ENCODE data around the gene PYGO2. TPM values are rescaled to one million over a fixed set of nuclear protein-coding genes. Genes with fewer than 3 reads are reported as not detected.

The PYGO2 gene, protein sequence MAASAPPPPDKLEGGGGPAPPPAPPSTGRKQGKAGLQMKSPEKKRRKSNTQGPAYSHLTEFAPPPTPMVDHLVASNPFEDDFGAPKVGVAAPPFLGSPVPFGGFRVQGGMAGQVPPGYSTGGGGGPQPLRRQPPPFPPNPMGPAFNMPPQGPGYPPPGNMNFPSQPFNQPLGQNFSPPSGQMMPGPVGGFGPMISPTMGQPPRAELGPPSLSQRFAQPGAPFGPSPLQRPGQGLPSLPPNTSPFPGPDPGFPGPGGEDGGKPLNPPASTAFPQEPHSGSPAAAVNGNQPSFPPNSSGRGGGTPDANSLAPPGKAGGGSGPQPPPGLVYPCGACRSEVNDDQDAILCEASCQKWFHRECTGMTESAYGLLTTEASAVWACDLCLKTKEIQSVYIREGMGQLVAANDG
- 10 to 100 TPM; 50.0 to 50.2 TPM for total RNA-seq

DNA sequence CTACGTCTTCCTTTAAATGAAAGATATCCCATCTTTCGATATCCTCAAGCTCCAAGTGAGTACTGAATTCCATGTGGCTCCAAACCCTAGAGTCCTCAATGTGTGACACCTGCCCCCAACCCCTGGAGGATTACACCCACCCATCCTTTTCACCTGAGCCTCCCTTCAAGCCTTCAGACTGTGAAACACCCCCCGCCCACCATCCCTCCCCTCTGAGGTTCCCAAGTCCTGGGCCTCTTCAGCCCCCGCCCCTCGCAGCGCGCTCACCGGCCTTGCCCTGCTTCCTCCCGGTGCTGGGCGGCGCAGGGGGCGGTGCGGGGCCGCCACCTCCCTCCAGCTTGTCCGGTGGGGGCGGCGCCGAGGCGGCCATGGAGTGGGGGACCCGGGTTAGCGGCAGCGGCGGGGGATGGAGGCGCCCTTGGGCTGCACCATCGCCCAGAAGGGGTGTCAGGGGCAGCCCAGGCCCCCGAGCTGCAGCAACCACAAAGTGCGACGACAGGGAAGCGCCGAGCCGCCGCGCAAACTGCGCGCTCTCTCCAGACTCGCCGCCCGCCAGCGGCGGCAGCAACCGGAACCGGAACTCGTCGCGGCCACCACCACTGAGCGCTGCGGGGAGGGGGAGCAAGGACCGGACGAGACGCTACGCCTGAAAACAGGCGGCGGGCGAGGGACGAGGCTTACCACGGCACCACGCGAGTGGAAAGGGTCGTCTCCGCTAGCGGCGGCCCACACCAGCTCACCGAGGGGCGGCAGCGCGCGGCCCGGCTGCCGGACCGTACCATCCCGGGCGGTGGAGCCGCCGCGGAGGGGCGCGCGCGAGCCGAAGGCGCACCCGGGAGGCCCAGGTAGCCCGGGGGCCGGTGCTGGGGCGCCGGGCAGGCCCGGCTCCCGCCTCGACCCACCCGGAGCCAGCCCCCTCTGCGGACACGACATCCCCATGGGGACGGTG is at the start of gene PYGO2:
PYGO2 (minus strand) TSS at position 576 of the 949 bp plus-strand sequence; CDS start at position 370, 206 bp downstream.
- Mint-ChIP-seq H3K27me3 (no peaks in the 10 kb centered on the region), H3K4me1 (peaks cover 55% of the 10 kb centered on the region), H3K9me3 (no peaks in the 10 kb centered on the region), H3K4me3 (peak within 1 kb of the TSS; percentile 99), H3K27ac (peak within 1 kb of the TSS; percentile 93), H3K36me3 (ENCODE audit: low read depth) (peaks cover 36% of the 10 kb centered on the region)
- peak; percentile 83 for DNase-seq
- ChIA-PET POLR2A (interaction anchor here (0.6 to 1.1 kb wide), 2 partner anchors 13 to 51 kb away, joined by 3 read pairs; partner anchors contain the start of gene CKS1B), CTCF (interaction anchor here (0.6 to 3.3 kb wide), 16 partner anchors 9 to 402 kb away, joined by 3 to 23 read pairs (median 5); partner anchors contain the start of genes CKS1B, PMVK and SHC1)

DNA sequence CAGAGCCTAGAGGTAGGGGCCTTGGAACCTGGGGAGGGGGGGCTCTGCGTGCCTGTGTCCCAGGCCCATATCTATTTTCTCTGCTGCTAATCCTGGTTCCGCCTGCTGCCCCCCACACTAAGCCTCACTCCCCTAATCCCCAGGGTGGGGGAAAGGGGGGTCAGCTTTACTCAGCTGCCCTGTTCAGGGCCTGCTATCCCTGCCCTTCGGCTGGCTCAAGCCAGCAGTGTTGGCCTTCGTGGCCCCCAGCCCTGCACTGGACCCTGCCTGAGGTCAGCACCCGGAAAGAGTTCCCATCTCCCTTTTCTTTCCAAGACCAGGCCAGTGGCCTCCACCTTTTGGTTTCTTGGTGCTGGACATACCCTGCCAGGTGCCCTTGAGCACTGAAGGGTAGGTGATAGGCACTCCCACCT is 49.4 kb upstream of the PYGO2 start:
- ChIA-PET CTCF (interaction anchor here (1.1 to 17.4 kb wide), 6 partner anchors 12 to 74 kb away, joined by 3 to 222 read pairs (median 14); partner anchors contain the start of genes DCST1, DCST2, LENEP and ZBTB7B), POLR2A (no interaction called here)
- DNase-seq, result no peak
- H3K9me3 Mint-ChIP-seq, result no peaks in the 10 kb centered on the region
- peaks cover 74% of the 10 kb centered on the region for H3K4me1 Mint-ChIP-seq
- peaks cover 59% of the 10 kb centered on the region for H3K36me3 Mint-ChIP-seq (ENCODE audit: low read depth)
- H3K27ac Mint-ChIP-seq, result peak overlapping the region; percentile 92
- no peaks in the 10 kb centered on the region for H3K27me3 Mint-ChIP-seq
- peak overlapping the region; percentile 99 for H3K4me3 Mint-ChIP-seq

DNA sequence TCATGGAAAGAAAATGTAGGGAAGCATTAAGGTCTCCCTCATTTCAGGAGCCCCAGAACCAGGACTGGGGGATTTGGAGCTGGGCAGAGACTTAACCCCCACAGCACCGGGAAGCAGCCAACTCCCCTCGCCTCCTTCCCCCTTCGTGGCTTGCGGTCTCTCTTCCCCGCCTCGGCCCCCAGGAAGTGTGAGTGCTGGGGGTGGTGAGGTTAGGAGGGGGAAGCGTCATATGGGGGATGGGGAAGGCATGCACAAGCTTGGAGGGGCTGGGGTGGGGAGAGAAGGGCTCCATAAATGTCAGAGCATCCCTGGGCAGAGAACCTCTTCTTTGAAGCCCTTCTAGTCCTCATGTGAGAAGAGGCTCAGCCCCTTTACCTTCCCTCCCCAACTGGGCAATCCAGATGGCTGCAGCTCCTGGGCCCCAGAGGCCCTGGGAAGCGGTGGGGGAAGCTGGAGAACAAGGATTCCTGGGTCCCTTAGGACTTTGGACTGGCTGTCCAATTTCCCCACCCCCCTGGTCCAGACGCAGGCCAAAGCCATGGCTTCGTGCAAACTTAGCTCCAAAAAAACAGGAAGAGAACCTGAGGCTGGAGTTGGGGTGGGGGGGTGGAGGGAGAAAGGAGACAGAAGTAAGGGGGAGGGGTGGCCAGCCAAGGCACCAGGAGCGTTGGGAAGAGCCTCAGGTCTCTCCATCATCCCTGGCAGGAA is 48.8 kb upstream of the PYGO2 start:
- CTCF ChIA-PET, result interaction anchor here (0.6 to 17.4 kb wide), 8 partner anchors 12 to 75 kb away, joined by 3 to 222 read pairs (median 10); partner anchors contain the start of genes DCST1, DCST2, LENEP and ZBTB7B
- Mint-ChIP-seq H3K27ac (peak overlapping the region; percentile 92), H3K4me1 (peaks cover 74% of the 10 kb centered on the region), H3K27me3 (no peaks in the 10 kb centered on the region), H3K36me3 (ENCODE audit: low read depth) (peaks cover 53% of the 10 kb centered on the region), H3K9me3 (no peaks in the 10 kb centered on the region), H3K4me3 (peak overlapping the region; percentile 99)
- POLR2A ChIA-PET, result no interaction called here
- peak; percentile 44 for DNase-seq

DNA sequence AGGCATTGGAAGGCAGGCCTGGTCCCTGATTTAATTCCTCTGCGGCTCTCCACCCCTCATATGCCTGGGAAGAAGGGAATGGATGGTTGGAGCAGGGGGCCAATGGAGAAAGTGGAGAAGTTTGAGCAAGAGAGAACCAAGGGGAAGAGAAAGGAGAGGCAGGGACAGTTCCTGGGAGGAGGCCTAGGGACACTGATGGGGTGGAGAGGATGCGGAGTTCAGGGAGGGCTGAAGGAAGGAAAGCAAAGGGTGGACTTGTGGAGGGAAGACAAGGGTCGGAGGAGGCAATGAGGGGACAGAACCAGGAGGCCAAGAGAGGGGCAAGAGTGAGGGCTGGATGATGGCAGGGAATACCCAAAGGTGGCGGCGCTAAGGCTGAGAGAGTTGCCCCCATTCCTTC is 48.2 kb upstream of the PYGO2 start:
- Mint-ChIP-seq H3K4me1 (peaks cover 72% of the 10 kb centered on the region), H3K27me3 (no peaks in the 10 kb centered on the region), H3K9me3 (no peaks in the 10 kb centered on the region), H3K27ac (peak overlapping the region; percentile 92), H3K4me3 (peak overlapping the region; percentile 99), H3K36me3 (ENCODE audit: low read depth) (peaks cover 53% of the 10 kb centered on the region)
- POLR2A ChIA-PET, result no interaction called here
- DNase-seq, result no peak
- CTCF ChIA-PET, result interaction anchor here (2.8 to 17.4 kb wide), 4 partner anchors 8 to 75 kb away, joined by 9 to 222 read pairs (median 115); partner anchors contain the start of genes DCST1, DCST2, LENEP and ZBTB7B

DNA sequence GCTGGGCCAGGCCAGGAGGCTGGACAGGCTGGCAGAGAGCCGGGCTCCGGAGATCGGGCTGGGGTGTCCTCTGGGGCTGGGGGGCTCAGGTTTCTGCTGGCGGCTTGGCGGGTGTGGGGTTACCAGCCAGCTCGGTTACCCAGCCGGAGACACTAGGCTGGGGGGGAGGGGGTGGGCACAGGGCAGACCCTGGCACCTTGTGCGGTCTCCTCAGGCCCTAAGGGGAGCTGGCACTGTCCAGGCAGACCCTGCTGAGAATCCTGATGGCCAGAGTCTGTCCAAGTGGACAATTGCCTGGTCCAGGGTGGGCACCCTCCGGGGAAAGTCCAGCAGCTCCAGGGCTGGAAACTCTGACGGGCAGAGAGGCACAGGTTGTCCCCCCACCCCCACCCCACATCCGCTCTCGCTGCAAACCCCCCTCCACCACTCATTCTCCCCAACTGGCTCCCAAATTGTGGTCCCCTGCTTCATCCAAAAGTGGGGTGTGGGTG is 47.7 kb upstream of the PYGO2 start:
- peak overlapping the region; percentile 92 for H3K27ac Mint-ChIP-seq
- CTCF ChIA-PET, result interaction anchor here (1.0 to 17.4 kb wide), 4 partner anchors 8 to 76 kb away, joined by 3 to 184 read pairs (median 28); partner anchors contain the start of genes ADAM15, LENEP and ZBTB7B
- H3K27me3 Mint-ChIP-seq, result no peaks in the 10 kb centered on the region
- H3K9me3 Mint-ChIP-seq, result no peaks in the 10 kb centered on the region
- peaks cover 72% of the 10 kb centered on the region for H3K4me1 Mint-ChIP-seq
- peaks cover 52% of the 10 kb centered on the region for H3K36me3 Mint-ChIP-seq (ENCODE audit: low read depth)
- POLR2A ChIA-PET, result no interaction called here
- no peak for DNase-seq
- H3K4me3 Mint-ChIP-seq, result peak overlapping the region; percentile 99

DNA sequence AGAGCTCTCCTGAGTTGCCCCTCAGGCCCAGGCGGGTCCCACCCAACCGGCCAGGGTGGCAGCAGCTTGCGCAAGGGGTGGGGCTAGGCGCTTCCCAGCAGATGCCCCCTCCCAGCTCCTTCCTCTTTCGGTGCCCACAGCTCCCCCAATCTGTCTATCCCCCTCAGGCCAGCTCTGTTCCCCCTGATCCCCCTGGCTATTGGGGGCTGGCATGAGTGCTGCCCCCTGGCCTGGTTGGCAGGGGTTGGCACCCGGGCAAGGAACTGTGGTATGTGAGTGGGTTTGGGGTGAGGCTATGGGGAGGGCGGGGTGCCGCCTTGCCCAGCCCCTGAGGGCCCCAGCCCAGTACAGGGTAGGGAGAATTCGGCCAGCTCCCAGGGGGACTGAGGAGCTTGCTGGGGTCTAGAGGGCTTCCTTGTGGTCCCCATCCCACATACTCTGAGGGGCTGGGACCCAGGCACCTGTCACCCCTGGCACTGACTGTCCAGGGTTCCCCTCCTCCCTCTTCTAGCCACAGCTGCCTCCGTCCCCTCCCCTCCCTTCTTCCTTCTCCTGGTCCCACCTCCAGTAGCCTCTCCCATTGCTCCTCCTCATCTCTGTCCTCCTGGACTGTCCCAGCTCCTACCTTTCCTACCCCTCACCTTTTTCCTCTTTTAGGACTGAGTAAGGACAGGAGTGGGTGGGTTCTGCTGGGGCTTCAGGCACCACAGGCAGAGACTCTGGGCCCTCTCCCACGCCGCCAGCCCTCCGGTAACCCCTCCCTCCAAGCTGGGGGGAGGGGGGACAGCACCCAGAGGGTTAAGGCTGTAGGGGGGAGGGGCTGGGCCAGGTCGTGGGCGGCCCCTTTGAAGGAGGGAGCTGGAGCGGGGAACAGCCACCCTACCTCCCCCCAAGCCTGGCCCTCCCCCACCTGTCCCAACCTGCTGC is 46.7 kb upstream of the PYGO2 start:
- no peaks in the 10 kb centered on the region for H3K9me3 Mint-ChIP-seq
- CTCF ChIA-PET, result interaction anchor here (0.7 to 17.4 kb wide), 11 partner anchors 9 to 673 kb away, joined by 3 to 184 read pairs (median 3); partner anchors contain the start of genes ADAM15, FLAD1, LENEP and PYGO2
- H3K36me3 Mint-ChIP-seq (ENCODE audit: low read depth), result peaks cover 47% of the 10 kb centered on the region
- H3K4me1 Mint-ChIP-seq, result peaks cover 70% of the 10 kb centered on the region
- H3K4me3 Mint-ChIP-seq, result peak overlapping the region; percentile 99
- H3K27me3 Mint-ChIP-seq, result no peaks in the 10 kb centered on the region
- H3K27ac Mint-ChIP-seq, result peak overlapping the region; percentile 92
- POLR2A ChIA-PET, result no interaction called here
- peak; percentile 79 for DNase-seq

DNA sequence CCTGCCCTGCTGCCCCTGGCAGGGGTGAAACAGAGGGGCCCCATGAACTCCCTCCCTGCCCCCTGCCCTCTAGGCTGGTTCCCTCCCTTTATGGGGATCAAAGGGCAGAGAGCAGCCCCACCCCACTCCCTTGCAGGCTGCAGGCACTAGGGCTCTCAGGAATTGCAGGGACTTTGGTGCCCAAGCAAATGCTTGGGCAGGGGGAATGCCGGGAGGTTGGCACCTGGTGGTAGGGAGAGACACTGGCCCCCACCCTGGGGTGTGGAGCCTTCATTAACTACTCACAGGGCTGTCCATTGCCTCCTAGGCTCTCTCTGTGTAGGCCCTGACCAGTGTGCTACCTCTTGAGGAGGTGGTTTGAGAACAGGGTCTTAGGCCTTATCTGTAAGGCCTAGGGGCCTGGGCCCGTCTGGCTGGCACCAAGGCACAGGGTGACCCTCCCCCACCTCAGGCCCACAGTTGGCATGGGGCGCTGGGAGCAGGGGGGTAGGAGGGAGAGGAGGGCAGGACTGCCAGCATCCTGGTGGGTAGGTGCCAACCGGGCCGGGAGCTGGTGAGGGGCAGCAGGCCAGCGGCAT is 45.8 kb upstream of the PYGO2 start:
- peak overlapping the region; percentile 92 for H3K27ac Mint-ChIP-seq
- H3K36me3 Mint-ChIP-seq (ENCODE audit: low read depth), result peaks cover 41% of the 10 kb centered on the region
- H3K4me1 Mint-ChIP-seq, result peaks cover 61% of the 10 kb centered on the region
- no peaks in the 10 kb centered on the region for H3K9me3 Mint-ChIP-seq
- POLR2A ChIA-PET, result no interaction called here
- CTCF ChIA-PET, result interaction anchor here (0.8 to 17.4 kb wide), 12 partner anchors 9 to 165 kb away, joined by 3 to 184 read pairs (median 3); partner anchors contain the start of genes KRTCAP2, LENEP, PYGO2 and ZBTB7B
- H3K4me3 Mint-ChIP-seq, result peak overlapping the region; percentile 99
- no peaks in the 10 kb centered on the region for H3K27me3 Mint-ChIP-seq
- DNase-seq, result no peak

DNA sequence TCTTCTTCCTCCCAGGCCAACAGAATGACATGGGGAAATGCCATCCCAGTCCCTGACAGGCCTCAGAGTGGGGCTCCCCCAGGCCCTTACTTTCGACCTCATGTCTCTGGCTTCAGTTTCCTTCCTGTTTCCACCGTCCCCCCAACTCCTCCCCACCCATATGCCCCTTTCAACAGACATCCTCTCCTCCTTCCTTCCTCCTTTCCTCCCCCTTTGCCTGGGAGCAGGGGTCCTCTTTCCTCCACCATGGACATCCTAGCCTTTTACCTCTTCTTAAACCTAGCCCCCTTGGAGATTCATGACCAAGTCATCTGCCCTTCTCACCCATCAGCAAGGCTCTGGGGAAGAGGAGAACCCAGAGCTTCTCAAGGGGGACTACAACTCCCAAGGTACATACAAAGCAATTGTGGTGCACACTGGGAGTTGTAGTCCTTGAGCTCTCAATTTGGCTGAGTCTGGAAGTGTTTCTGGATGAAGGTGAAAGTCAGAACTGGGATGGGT is 45.1 kb upstream of the PYGO2 start:
- POLR2A ChIA-PET, result no interaction called here
- no peaks in the 10 kb centered on the region for H3K9me3 Mint-ChIP-seq
- DNase-seq, result peak; percentile 62
- H3K4me3 Mint-ChIP-seq, result peak overlapping the region; percentile 65
- H3K27me3 Mint-ChIP-seq, result no peaks in the 10 kb centered on the region
- CTCF ChIA-PET, result interaction anchor here (0.8 to 17.4 kb wide), 8 partner anchors 8 to 166 kb away, joined by 3 to 184 read pairs (median 3); partner anchors contain the start of genes KRTCAP2, LENEP and ZBTB7B
- peaks cover 55% of the 10 kb centered on the region for H3K4me1 Mint-ChIP-seq
- H3K27ac Mint-ChIP-seq, result peak overlapping the region; percentile 91
- H3K36me3 Mint-ChIP-seq (ENCODE audit: low read depth), result peaks cover 37% of the 10 kb centered on the region

DNA sequence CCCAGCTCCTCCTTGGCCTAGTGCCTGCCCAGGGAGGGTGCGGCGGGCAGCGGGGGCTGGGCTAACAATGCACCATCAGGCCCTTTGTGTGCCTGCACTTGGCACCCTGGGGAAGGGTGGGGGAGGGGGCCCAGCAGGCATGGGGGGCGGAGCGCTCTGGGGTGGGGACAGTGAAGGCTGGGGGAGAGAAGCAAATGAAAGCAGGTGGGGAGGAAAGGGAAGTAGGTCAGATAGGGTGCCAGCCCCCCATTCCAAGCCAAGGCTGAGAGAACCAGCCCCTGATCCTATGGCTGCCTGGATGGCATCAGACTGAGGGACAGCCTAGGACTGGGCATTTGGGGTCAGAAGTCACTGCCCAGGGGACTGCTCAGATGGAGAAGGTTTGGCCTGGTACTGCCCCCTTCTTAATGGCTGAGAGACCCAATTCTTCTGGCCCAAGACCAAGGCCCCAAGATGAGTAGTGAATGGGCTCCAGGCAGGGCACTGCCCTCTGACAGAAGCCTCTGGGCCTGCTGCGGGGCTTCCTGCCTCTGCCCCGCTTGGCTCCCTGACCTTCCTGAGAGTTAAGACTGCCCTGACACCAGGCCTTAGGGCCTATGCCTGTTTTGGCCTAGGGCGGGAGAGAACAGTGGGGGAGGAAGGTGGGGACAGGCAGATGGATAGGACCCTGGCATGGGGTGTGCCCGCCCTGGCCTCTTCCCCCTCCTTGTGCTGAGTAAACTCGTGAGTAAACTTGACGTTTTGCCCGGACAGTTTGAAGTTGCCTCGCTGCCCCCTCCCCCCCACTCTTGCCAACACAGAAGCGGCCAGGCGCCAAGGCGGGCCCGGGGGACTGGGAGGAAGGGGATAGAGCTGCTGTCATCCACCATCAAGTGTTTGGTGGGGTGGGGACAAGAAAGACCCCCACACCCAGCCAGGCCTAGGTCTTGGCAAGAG is 43.8 kb upstream of the PYGO2 start:
- Mint-ChIP-seq H3K36me3 (ENCODE audit: low read depth) (peaks cover 29% of the 10 kb centered on the region), H3K27me3 (no peaks in the 10 kb centered on the region), H3K9me3 (no peaks in the 10 kb centered on the region), H3K4me3 (peak overlapping the region; percentile 65), H3K27ac (peak overlapping the region; percentile 91), H3K4me1 (peaks cover 46% of the 10 kb centered on the region)
- CTCF ChIA-PET, result interaction anchor here (1.3 to 13.0 kb wide), 3 partner anchors 9 to 41 kb away, joined by 4 to 184 read pairs (median 46); no protein-coding TSS in a partner anchor
- POLR2A ChIA-PET, result interaction anchor here (0.6 kb wide), 1 partner anchor 1015 kb away, joined by 3 read pairs; no protein-coding TSS in a partner anchor
- no peak for DNase-seq
